ENCODE data around the gene SLC8B1.

DNA sequence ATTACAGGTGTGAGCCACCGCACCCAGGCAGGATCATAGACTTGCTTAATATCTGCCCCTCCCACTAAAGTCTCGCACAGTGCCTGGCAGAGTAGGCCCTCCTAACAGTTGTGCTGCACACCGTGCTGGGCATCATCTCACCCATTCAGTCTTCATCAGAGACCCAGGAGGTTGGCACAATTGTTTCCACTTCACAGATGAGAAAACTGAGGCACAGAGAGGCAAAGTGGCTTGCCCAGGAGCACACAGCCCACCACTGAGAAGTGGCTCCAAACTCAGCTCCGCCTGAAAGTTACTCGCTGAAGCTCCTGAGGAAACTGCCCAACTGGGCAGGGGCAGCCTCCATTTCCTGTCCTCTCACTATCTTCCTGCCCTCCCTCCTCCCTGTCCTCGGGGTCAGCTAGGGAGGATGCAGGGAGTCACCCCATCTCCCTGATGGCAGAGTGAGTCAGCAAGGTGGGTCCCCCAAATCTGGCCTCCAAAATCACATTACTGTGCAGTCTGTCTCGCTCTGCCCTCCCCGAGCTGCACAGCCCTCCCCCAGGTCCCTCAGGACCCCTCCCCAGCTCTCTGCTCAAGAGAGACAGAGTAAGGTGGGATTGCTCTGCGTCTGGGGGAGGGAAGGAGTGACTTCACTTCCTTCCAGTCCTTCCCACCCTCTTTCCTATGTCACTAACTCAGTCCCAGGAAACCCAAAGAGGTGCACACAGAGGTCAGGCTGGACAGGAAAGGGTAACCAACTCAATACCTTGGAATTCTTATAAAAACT lies 5.7 kb downstream of the SLC8B1 start:
- no peak for TF ChIP-seq TAF1 (IDR thresholded peaks at IDR 0.05; ENCODE audit: low read depth)
- TF ChIP-seq EP300 (conservative IDR thresholded peaks at IDR 0.05; ENCODE audit: poor library complexity, severe bottlenecking): no peak
- no peak for TF ChIP-seq EZH2 (IDR thresholded peaks at IDR 0.05; ENCODE audit: borderline replicate concordance, insufficient read depth, low read length, poor library complexity, severe bottlenecking)
- TF ChIP-seq CTCF (IDR thresholded peaks at IDR 0.05; ENCODE audit: poor library complexity, severe bottlenecking): no peak
- no peak for TF ChIP-seq POLR2AphosphoS5 (IDR thresholded peaks at IDR 0.05)
- TF ChIP-seq MXI1 (conservative IDR thresholded peaks at IDR 0.05; ENCODE audit: poor library complexity, severe bottlenecking): no peak
- TF ChIP-seq SMC3 (conservative IDR thresholded peaks at IDR 0.05; ENCODE audit: poor library complexity): no peak
- no peak for TF ChIP-seq RAD21 (conservative IDR thresholded peaks at IDR 0.05)

Measured in neural cell (in vitro differentiated cells).